DOHH2 (cell line): Measurements from ENCODE around the gene SPECC1L.

Experiments used
- H3F3A ChIP-seq: fragments of 200-600 bp; sonication (generic), shearing (Covaris generic); 2 replicates; pipeline ENCODE4 v1.6.0; 2016; ENCODE audit warnings: antibody characterized with exemption, mild to moderate bottlenecking; ENCODE audit not compliant: control insufficient read depth, insufficient read depth
- H3K27ac ChIP-seq: fragments of 200-600 bp; sonication (generic); 2 replicates; pipeline ENCODE4 v1.5.1; 2014; ENCODE audit warnings: low read depth, mild to moderate bottlenecking, low read length, moderate library complexity
- H3K27me3 ChIP-seq: fragments of 200-600 bp; sonication (generic); 2 replicates; pipeline ENCODE4 v1.6.1; 2014; ENCODE audit warnings: mild to moderate bottlenecking, low read length, mixed read lengths; ENCODE audit not compliant: control insufficient read depth
- H3K36me3 ChIP-seq: fragments of 200-600 bp; sonication (generic); 2 replicates; pipeline ENCODE4 v1.6.1; 2014; ENCODE audit warnings: mild to moderate bottlenecking, low read length, moderate library complexity, mixed read lengths; ENCODE audit not compliant: control insufficient read depth
- H3K4me1 ChIP-seq: fragments of 200-600 bp; sonication (generic); 2 replicates; pipeline ENCODE4 v1.6.1; 2014; ENCODE audit warnings: mild to moderate bottlenecking, low read length, mixed read lengths; ENCODE audit not compliant: control insufficient read depth
- H3K4me2 ChIP-seq: fragments of 200-600 bp; sonication (generic); 2 replicates; pipeline ENCODE4 v1.6.0; 2014; ENCODE audit warnings: mild to moderate bottlenecking, low read length, moderate library complexity
- H3K4me3 ChIP-seq: fragments of 200-600 bp; sonication (generic); 2 replicates; pipeline ENCODE4 v1.5.1; 2014; ENCODE audit warnings: mild to moderate bottlenecking, low read length, mixed read lengths
- H3K79me2 ChIP-seq: fragments of 200-600 bp; sonication (generic); 2 replicates; pipeline ENCODE4 v1.6.1; 2014; ENCODE audit warnings: mild to moderate bottlenecking, low read length, mixed read lengths; ENCODE audit not compliant: control insufficient read depth
- H3K9me2 ChIP-seq: fragments of 200-600 bp; sonication (generic); replicated peaks from 2 replicates; pipeline ENCODE4 v1.6.1; 2014; ENCODE audit warnings: mild to moderate bottlenecking, low read length, mixed read lengths; ENCODE audit not compliant: control insufficient read depth
- H3K9me3 ChIP-seq: fragments of 200-600 bp; sonication (generic); 2 replicates; pipeline ENCODE4 v1.6.1; 2014; ENCODE audit warnings: antibody characterized with exemption, low read length, mixed read lengths; ENCODE audit not compliant: control insufficient read depth, insufficient read depth
- H4K20me1 ChIP-seq: fragments of 200-600 bp; sonication (generic); 2 replicates; pipeline ENCODE4 v1.6.0; 2014; ENCODE audit warnings: low read depth, mild to moderate bottlenecking, antibody characterized with exemption, low read length, moderate library complexity; ENCODE audit not compliant: control insufficient read depth, insufficient read depth
- CTCF ChIP-seq: fragments of 200-600 bp; sonication (generic); IDR thresholded peaks from one replicate; pipeline ENCODE4 v1.5.1; 2014; ENCODE audit warnings: antibody characterized with exemption, mild to moderate bottlenecking, low read depth, low read length; ENCODE audit not compliant: poor library complexity, severe bottlenecking
- EZH2phosphoT487 ChIP-seq: fragments of 200-600 bp; sonication (generic); IDR thresholded peaks from 2 replicates; pipeline ENCODE4 v1.6.1; 2017; ENCODE audit warnings: borderline replicate concordance, mild to moderate bottlenecking, antibody characterized with exemption, low read length, moderate library complexity, mixed read lengths

SPECC1L gene

GRCh38 chr22:24380905-24381230, 110.2 kb downstream of the SPECC1L start:
- Histone ChIP-seq H3K9me3 (no peaks in the 10 kb centered on the region), H4K20me1 (no peaks in the 10 kb centered on the region), H3K9me2 (no peaks in the 10 kb centered on the region), H3K4me1 (no peaks in the 10 kb centered on the region), H3F3A (peaks cover 8% of the 10 kb centered on the region), H3K27ac (no peak overlapping the region), H3K4me3 (no peak overlapping the region), H3K27me3 (no peaks in the 10 kb centered on the region), H3K36me3 (peaks cover 42% of the 10 kb centered on the region), H3K4me2 (no peak overlapping the region), H3K79me2 (no peaks in the 10 kb centered on the region)
- TF ChIP-seq CTCF (no peak), EZH2phosphoT487 (no peak)

GRCh38 chr22:24383061-24383460, 112.4 kb downstream of the SPECC1L start:
- Histone ChIP-seq H3K4me3 (no peak overlapping the region), H3K4me2 (no peak overlapping the region), H3K9me2 (no peaks in the 10 kb centered on the region), H3F3A (peaks cover 8% of the 10 kb centered on the region), H3K79me2 (no peaks in the 10 kb centered on the region), H3K27ac (no peak overlapping the region), H3K36me3 (peaks cover 29% of the 10 kb centered on the region), H4K20me1 (no peaks in the 10 kb centered on the region), H3K9me3 (no peaks in the 10 kb centered on the region), H3K27me3 (no peaks in the 10 kb centered on the region), H3K4me1 (no peaks in the 10 kb centered on the region)
- TF ChIP-seq CTCF (no peak), EZH2phosphoT487 (no peak)

GRCh38 chr22:24384131-24384530, 113.5 kb downstream of the SPECC1L start:
- TF ChIP-seq CTCF (no peak), EZH2phosphoT487 (no peak)
- H3K9me2 ChIP-seq = no peaks in the 10 kb centered on the region
- no peaks in the 10 kb centered on the region for H3K27me3 ChIP-seq
- peaks cover 8% of the 10 kb centered on the region for H3K4me1 ChIP-seq
- peaks cover 8% of the 10 kb centered on the region for H3F3A ChIP-seq
- no peaks in the 10 kb centered on the region for H4K20me1 ChIP-seq
- H3K4me2 ChIP-seq = no peak overlapping the region
- H3K9me3 ChIP-seq = no peaks in the 10 kb centered on the region
- no peak overlapping the region for H3K27ac ChIP-seq
- H3K79me2 ChIP-seq = no peaks in the 10 kb centered on the region
- H3K36me3 ChIP-seq = peaks cover 25% of the 10 kb centered on the region
- H3K4me3 ChIP-seq = no peak overlapping the region

- no peak overlapping the region for H3K27ac ChIP-seq
- H3K4me3 ChIP-seq = no peak overlapping the region
- peaks cover 25% of the 10 kb centered on the region for H3K4me1 ChIP-seq
- no peak overlapping the region for H3K4me2 ChIP-seq
- no peaks in the 10 kb centered on the region for H3K27me3 ChIP-seq
- peaks cover 11% of the 10 kb centered on the region for H3K79me2 ChIP-seq
- H3K9me2 ChIP-seq = no peaks in the 10 kb centered on the region
- H3K36me3 ChIP-seq = peaks cover 31% of the 10 kb centered on the region
- H4K20me1 ChIP-seq = 0 out of 2 replicates have a peak, but pooled peaks cover 3% of the 10 kb centered on the region
- H3K9me3 ChIP-seq = no peaks in the 10 kb centered on the region
- H3F3A ChIP-seq = peaks cover 8% of the 10 kb centered on the region
- TF ChIP-seq CTCF = no peak
- TF ChIP-seq EZH2phosphoT487 = no peak
Observed at GRCh38 chr22:24386937-24387471, 116.4 kb downstream of the SPECC1L start.
